Lung (tissue), 12 donors: ENCODE results near the gene SLCO2A1. TPM values are rescaled to one million over a fixed set of nuclear protein-coding genes. Genes with fewer than 3 reads are reported as not detected.

ENCODE experiments used
- ATAC-seq: fragments of 200-7000 bp; cut with Tn5 transposase; one replicate; pipeline ENCODE4 v1.9.1; 2020; ENCODE audit warnings: moderate number of reproducible peaks; ENCODE audit not compliant: insufficient read depth, low FRiP score
- DNase-seq, 3 donors: peaks; one replicate each; pipeline ENCODE4 v3.0.0-alpha.2; 2013 to 2017
- H3K27ac ChIP-seq, 2 donors: one replicate each; pipeline ENCODE4 v1.5.1; 2013; ENCODE audit warnings: mild to moderate bottlenecking in 2 of 2, moderate library complexity in 2 of 2, control low read depth in 1 of 2, inconsistent platforms in 1 of 2, low read depth in 1 of 2, low read length in 1 of 2
- H3K27me3 ChIP-seq, 3 donors: one replicate each; pipeline ENCODE4 v1.5.1; 2013; ENCODE audit warnings: low read length in 2 of 3; ENCODE audit not compliant: control insufficient read depth in 3 of 3, insufficient read depth in 3 of 3
- H3K36me3 ChIP-seq, 4 donors: one replicate each; pipeline ENCODE4 v1.5.1; 2013; ENCODE audit warnings: low read length in 4 of 4, mild to moderate bottlenecking in 1 of 4, moderate library complexity in 1 of 4; ENCODE audit not compliant: control insufficient read depth in 4 of 4, insufficient read depth in 4 of 4
- H3K4me1 ChIP-seq, 5 donors: one replicate each; pipeline ENCODE4 v1.5.1; 2013; ENCODE audit warnings: low read length in 5 of 5, mild to moderate bottlenecking in 2 of 5, moderate library complexity in 1 of 5; ENCODE audit not compliant: control insufficient read depth in 5 of 5, insufficient read depth in 5 of 5
- H3K4me3 ChIP-seq: one replicate; pipeline ENCODE4 v1.5.1; 2013; ENCODE audit warnings: mild to moderate bottlenecking, control low read depth, moderate library complexity
- H3K9ac ChIP-seq, 2 donors: one replicate each; pipeline ENCODE4 v1.5.1; 2013; ENCODE audit warnings: low read length in 2 of 2, control low read depth in 1 of 2; ENCODE audit not compliant: insufficient read depth in 1 of 2
- H3K9me3 ChIP-seq, 4 donors: one replicate each; pipeline ENCODE4 v1.5.1; 2013; ENCODE audit warnings: low read length in 3 of 4, mild to moderate bottlenecking in 1 of 4, moderate library complexity in 1 of 4; ENCODE audit not compliant: control insufficient read depth in 4 of 4, insufficient read depth in 3 of 4
- WGBS, 2 donors: extraction: QIAGEN DNeasy Blood & Tissue Kit; methylation state at CpG; one replicate each; pipeline ENCODE4 v1.1.7; 2013; 5-methylcytosine and 5-hydroxymethylcytosine counted together
- polyA plus RNA-seq, 2 donors: library from polyadenylated mRNA; stranded (reverse); fragments of 200-250 nt; gene quantifications; one replicate each; pipeline ENCODE4 v1.2.1, GENCODE V29; 2013
- total RNA-seq, 2 donors: library from RNA; depleted of rRNA in 1 of 2; stranded (reverse); fragments of >200 nt in 1 of 2; gene quantifications; one replicate each; pipeline ENCODE4 v1.2.1, GENCODE V29; 2014 to 2021
- TF ChIP-seq, protein P1 (sequence below): IDR thresholded peaks from 2 replicates; pipeline ENCODE4 v1.5.1; 2012; ENCODE audit warnings: mild to moderate bottlenecking; ENCODE audit errors: control extremely low read depth, extremely low read depth
- donor health status: control.
- donor health status: control.
- donor health status: Bipolar disorder and iron deficiency.
- donor health status: healthy.
- donor health status: DM: yes; HTN: yes; CAD: no.

The SLCO2A1 gene
- total and polyA plus RNA-seq, 4 donors = 27.2 to 131 (median 42.7) TPM

DNA sequence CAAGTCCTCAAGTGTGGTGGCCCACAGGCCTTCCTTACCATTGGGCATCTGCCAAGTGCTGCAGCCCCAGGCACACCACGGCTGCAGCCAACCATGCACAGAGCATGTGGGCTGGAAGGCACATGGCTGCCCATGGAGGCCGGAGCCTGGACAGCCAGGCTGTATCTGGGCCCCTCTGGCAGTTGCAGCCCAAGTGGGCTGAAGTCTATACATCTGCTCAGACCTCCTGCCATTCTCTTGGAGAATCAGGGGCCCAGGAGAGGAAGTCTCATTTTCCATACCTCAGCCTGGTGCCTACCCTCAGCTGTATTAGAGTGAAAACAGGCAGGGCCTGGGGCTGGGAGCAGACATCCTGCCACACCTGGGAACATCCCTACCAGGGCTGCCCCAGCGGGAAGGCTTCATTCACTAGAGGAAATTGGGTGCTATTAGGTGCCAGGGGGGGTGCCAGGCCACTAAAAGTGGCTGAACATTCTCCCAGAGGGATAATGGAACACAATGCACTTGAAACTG, 48.0 kb upstream of the SLCO2A1 start:
- TF ChIP-seq, protein P1, sequence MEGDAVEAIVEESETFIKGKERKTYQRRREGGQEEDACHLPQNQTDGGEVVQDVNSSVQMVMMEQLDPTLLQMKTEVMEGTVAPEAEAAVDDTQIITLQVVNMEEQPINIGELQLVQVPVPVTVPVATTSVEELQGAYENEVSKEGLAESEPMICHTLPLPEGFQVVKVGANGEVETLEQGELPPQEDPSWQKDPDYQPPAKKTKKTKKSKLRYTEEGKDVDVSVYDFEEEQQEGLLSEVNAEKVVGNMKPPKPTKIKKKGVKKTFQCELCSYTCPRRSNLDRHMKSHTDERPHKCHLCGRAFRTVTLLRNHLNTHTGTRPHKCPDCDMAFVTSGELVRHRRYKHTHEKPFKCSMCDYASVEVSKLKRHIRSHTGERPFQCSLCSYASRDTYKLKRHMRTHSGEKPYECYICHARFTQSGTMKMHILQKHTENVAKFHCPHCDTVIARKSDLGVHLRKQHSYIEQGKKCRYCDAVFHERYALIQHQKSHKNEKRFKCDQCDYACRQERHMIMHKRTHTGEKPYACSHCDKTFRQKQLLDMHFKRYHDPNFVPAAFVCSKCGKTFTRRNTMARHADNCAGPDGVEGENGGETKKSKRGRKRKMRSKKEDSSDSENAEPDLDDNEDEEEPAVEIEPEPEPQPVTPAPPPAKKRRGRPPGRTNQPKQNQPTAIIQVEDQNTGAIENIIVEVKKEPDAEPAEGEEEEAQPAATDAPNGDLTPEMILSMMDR = no peak
- ATAC-seq (no peak), DNase-seq (no peak)
- H3K36me3 ChIP-seq = no peaks in the 10 kb centered on the region
- 88 to 98% methylated on average over 3 of the region's 3 CpGs for WGBS, 2 donors
- H3K4me1 ChIP-seq = no peaks in the 10 kb centered on the region
- no peak overlapping the region for H3K4me3 ChIP-seq
- H3K27me3 ChIP-seq = no peaks in the 10 kb centered on the region
- H3K9ac ChIP-seq = no peak overlapping the region
- peaks cover 0 to 5% (median 2%) of the 10 kb centered on the region in 4 donors for H3K9me3 ChIP-seq
- H3K27ac ChIP-seq = no peak overlapping the region

DNA sequence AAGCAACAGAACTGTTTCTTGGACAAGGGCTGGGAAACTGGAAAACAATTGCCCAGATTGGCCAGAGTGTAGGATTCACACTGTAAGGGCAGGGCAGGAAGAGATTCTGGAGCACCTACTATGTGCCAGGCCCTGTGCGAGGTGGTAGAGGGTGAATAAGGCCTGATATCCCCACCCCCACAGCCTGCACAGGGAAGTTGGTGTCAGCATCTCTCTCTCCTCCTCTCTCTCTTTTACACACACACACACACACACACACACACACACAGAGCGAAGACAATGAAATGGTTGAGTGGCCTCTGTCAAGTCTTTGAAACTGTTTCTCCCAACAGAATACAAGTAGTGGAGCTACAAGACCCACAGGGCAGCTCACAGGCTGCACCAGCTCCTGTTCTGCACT, 47.1 kb upstream of the SLCO2A1 start:
- TF ChIP-seq, protein P1 = no peak
- Histone ChIP-seq H3K4me1 (no peaks in the 10 kb centered on the region), H3K36me3 (no peaks in the 10 kb centered on the region), H3K9me3 (peaks cover 0 to 5% (median 2%) of the 10 kb centered on the region in 4 donors), H3K27ac (no peak overlapping the region), H3K27me3 (no peaks in the 10 kb centered on the region), H3K9ac (no peak overlapping the region), H3K4me3 (no peak overlapping the region)
- WGBS, 2 donors = 93 to 97% methylated on average over 2 of the region's 2 CpGs
- DNase-seq (no peak), ATAC-seq (no peak)

DNA sequence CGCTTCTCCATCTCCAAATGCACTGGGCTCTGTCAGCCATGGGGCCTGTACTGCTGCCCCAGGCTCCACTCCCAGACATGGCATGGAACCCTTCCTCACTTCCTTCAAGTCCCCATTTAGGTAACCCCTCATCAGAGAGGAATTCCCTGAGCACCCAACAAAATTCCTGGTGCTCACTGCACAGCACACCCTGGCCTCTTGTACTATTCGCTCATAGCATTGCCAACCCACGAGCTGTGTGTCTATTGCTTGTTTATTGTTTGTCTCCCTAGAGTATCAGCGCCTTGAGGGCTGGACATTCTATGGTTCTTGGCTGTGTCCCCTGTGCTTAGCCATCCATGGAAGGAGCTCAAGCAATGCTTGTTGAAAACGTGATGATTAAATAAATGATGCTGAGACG, 46.1 kb upstream of the SLCO2A1 start:
- Histone ChIP-seq H3K27me3 (no peaks in the 10 kb centered on the region), H3K27ac (no peak overlapping the region), H3K4me1 (peaks cover 0 to 7% (median 0%) of the 10 kb centered on the region in 5 donors), H3K36me3 (no peaks in the 10 kb centered on the region), H3K9ac (no peak overlapping the region), H3K4me3 (no peak overlapping the region), H3K9me3 (peaks cover 0 to 2% (median under 1%) of the 10 kb centered on the region in 4 donors)
- WGBS, 2 donors = 91 to 92% methylated on average over 6 of the region's 6 CpGs
- ATAC-seq = no peak
- DNase-seq = no peak
- TF ChIP-seq, protein P1 = no peak

- Histone ChIP-seq H3K4me1 (peaks cover 0 to 11% (median 0%) of the 10 kb centered on the region in 5 donors), H3K36me3 (no peaks in the 10 kb centered on the region), H3K27me3 (no peaks in the 10 kb centered on the region), H3K4me3 (no peak overlapping the region), H3K27ac (no peak overlapping the region), H3K9ac (no peak overlapping the region), H3K9me3 (peaks cover 0 to 2% (median 0%) of the 10 kb centered on the region in 4 donors)
- DNase-seq (no peak), ATAC-seq (no peak)
- WGBS, 2 donors = 93 to 96% methylated on average over 3 of the region's 3 CpGs
- TF ChIP-seq, protein P1 = no peak
Measured at GRCh38 chr3:134075568-134075825, 45.8 kb upstream of the SLCO2A1 start.
